NCI-H1417 (cell line): ENCODE data around the gene TEX54.
"Not testable (repeated sequence)": the region's sequence is repeated elsewhere in the genome, so short reads cannot be mapped to it uniquely, and the experiment has no call there.

ENCODE experiments used
- DNase-seq, 3 experiments: peaks; one replicate each; lab custom pipeline; 2025; lab: John Stamatoyannopoulos, UW

Gene TEX54

GRCh38 chr11:62855571-62856332 lies 23.1 kb upstream of the TEX54 start:
- DNase-seq: peak; percentile 98 to 99 (median 98)

- peak in 1 of 3 experiments; percentile 54 for DNase-seq
These were observed 22.4 kb upstream of the TEX54 start for GRCh38 chr11:62854825-62855570.

GRCh38 chr11:62854013-62854824 lies 21.6 kb upstream of the TEX54 start:
- DNase-seq: no peak

GRCh38 chr11:62853279-62853965 lies 20.8 kb upstream of the TEX54 start:
- DNase-seq: no peak

GRCh38 chr11:62852523-62853188 lies 20.0 kb upstream of the TEX54 start:
- peak in 1 of 3 experiments; percentile 50 for DNase-seq

- peak in 1 of 3 experiments; percentile 50 for DNase-seq
These were observed 19.3 kb upstream of the TEX54 start for GRCh38 chr11:62851807-62852522.

- DNase-seq: peak in 2 of 3 experiments; percentile 38 to 47
These were observed 18.5 kb upstream of the TEX54 start for GRCh38 chr11:62850911-62851806.

GRCh38 chr11:62847767-62848314 lies 15.2 kb upstream of the TEX54 start:
- DNase-seq: no peak

- DNase-seq: no peak
These were observed 13.5 kb upstream of the TEX54 start for GRCh38 chr11:62846177-62846576.

GRCh38 chr11:62844154-62844553 lies 11.5 kb upstream of the TEX54 start:
- DNase-seq: no peak

- no peak for DNase-seq
These were observed 10.8 kb upstream of the TEX54 start for GRCh38 chr11:62843466-62843865.

- not testable (repeated sequence) for DNase-seq
These were observed 10.2 kb upstream of the TEX54 start for GRCh38 chr11:62842891-62843290.

- peak in 1 of 3 experiments; percentile 79 for DNase-seq
These were observed 9.6 kb upstream of the TEX54 start for GRCh38 chr11:62842171-62842741.

GRCh38 chr11:62841361-62842170 lies 8.9 kb upstream of the TEX54 start:
- peak; percentile 93 to 99 (median 94) for DNase-seq

- DNase-seq: peak; percentile 42 to 86 (median 53)
These were observed 8.2 kb upstream of the TEX54 start for GRCh38 chr11:62840721-62841360.

GRCh38 chr11:62839050-62839945 lies 6.7 kb upstream of the TEX54 start, which contains the start of gene WDR74:
Gene WDR74, minus strand, starts transcription at chr11:62839590. Its CDS starts 20 bp downstream, at chr11:62839570.
- peak; percentile 90 to 95 (median 92) for DNase-seq
